ENCODE data around the gene RTCA.
"Not testable (repeated sequence)": the region's sequence is repeated elsewhere in the genome, so short reads cannot be mapped to it uniquely, and the experiment has no call there.

Gene RTCA

DNA sequence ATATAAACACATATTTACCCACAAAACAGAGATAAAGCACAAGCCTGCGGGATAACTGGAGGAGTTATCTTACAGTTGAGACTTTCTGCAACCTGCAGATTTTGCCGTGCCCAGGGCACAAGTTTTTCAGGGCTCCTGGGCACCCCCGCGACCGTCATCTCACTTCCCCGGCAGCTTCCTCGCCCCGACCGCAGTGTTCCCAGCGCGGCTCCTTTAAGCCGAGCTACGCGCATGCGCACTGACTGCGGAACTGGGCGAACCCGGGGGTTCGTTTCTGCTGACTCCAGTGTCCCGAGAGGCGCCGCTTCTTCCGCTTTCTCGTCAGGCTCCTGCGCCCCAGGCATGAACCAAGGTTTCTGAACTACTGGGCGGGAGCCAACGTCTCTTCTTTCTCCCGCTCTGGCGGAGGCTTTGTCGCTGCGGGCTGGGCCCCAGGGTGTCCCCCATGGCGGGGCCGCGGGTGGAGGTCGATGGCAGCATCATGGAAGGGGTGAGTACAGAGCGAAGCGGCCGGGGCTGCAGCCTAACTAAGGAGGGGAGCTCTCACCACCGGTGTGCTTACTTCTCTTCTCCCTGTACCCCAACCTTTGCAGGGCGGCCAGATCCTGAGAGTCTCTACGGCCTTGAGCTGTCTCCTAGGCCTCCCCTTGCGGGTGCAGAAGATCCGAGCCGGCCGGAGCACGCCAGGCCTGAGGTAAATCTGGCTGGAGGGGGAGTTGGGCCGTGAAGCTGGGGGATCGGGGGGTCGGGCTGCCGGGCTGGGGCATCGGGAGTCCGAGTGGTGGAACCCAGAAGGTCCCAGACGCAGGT, at the start of gene RTCA:
RTCA (plus strand) TSS at position 286 of the 810 bp plus-strand sequence; CDS start at position 446, 160 bp downstream.
- peak; percentile 91 to 93 for DNase-seq

DNA sequence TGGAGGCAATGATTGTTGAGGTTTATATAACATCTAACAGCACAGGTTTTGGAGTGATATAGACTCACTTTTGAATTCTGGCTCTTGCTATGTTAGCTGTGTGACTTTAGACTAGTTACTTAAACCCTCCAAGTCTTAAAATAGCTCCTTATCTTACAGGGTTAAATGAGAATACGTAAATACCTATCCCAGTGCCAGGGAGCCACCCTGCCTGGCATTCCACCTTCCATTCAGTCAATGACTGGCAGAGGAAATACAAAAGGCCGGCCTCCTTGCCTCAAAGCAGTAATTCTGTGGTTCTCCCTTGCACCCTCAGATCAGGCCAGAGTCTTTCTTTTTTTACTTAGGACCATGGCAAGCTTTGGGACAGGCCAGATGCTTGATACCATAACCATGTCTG, 48.2 kb upstream of the RTCA start:
- DNase-seq, result no peak

DNA sequence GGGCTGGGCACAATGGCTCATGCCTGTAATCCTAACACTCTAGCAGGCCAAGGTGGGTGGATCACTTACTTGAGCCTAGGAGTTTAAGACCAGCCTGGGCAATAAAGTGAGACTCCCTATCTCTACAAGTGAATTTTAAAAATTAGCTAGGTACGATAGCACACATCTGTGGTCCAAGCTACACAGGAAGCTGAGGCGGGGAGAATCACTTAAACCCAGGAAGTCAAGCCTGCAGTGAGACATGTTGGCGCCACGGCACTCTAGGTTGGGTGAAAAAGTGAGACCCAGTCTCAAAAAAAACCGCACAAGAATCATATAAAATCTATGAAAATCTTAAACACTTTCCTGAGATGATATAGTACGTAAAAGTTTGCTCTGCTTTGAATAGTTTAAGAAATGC, 46.6 kb upstream of the RTCA start:
- DNase-seq, result no peak

GRCh38 chr1:100219883-100220282, 46.1 kb upstream of the RTCA start:
- DNase-seq, result no peak

DNA sequence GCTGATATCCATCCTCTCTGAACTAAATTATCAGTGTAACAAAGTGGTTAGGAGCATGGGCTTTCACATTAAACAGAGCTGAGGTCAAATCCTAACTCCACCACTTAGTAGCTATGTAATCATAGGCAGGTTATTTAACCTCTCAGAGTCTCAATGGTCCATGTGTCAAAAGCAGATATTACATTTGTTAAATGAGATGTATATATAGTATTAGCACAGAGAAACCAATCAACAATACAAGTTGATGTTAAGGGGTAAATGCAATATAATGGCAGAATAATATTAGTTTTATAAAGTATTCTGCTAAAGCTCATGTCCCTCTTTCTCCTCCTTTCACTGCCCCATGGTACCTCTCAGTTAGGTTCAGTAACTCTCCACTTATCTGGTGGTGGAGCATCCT, 43.6 kb upstream of the RTCA start:
- no peak for DNase-seq

DNA sequence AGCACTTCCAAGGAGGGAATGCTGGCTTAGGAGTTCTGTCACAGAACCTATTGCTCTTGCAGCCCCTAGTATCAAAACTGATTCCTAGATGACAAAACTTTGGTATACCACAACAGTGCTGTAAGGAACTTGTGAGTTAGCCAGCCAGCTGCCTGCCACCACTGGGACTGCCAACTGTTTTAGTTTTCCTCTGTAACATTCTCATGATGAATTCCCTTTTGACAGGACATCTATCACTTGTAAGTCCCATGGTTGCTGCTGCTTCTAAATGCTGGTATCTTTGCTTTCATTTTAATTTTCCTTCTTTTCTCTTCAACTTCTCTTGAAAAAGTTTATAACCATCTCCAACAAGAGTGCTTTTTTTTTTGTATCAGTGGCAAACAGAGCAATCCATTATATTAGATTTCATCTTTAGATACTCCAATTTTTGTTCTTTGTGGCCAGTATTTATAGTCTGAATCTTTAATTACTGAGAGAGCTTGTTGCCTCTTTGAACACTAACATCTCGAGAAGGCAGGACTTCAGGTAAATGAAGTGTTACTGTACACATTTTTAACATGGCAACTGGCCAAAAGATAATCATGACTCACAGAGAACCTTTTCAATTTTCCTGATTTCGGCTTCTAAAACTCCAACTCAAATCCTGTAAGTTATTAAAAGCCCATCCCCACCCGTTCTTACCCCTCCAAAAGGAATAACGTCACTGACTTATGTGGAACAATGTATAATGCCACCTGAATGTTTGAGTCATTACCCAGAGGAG, 36.2 kb upstream of the RTCA start:
- DNase-seq, result no peak

GRCh38 chr1:100230765-100231164, 35.3 kb upstream of the RTCA start:
- no peak for DNase-seq

- DNase-seq, result no peak
These were observed 34.3 kb upstream of the RTCA start for GRCh38 chr1:100231721-100232120.

GRCh38 chr1:100232156-100232555, 33.9 kb upstream of the RTCA start:
- no peak for DNase-seq

DNA sequence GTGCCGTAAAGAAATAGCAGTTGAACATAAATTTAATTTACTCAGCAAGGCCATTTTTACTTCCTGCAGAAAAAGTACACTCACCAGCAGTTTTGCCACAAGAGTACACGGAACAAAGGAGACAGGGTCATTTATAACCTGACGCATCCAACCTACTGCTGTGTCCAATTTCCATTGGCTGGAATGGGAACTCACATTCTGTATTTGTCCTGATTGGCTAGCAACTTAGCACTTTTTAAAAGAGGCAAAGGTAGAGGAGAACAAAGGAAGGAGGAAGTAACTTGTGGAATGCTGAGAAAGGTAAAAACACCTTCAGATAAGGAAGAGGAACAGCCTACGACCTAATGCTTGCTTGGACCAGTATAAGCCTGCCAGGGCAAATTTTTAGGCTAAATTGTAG, 32.5 kb upstream of the RTCA start:
- not testable (repeated sequence) for DNase-seq

DNA sequence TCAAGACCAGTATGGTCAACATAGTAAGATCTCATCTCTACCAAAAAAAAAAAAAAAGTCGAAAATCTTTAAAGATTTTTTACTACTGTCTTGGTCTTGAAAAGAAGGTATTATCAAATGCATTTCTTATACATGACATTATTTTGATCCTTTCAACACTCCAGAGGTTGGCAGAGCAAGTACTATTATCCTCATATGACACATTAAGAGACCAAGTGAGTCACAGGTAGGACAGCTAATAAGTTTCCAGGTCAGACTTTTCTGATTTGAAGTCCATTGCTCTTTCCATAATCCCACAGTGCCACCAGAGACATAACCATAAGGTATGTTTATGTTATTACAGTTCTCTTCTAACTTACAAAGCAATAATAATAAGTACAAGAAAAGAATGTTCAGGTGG, 31.6 kb upstream of the RTCA start:
- DNase-seq, result no peak

- DNase-seq, result no peak
These were observed 28.9 kb upstream of the RTCA start for GRCh38 chr1:100237091-100237490.

- DNase-seq, result no peak
These were observed 26.1 kb upstream of the RTCA start for GRCh38 chr1:100239961-100240360.

- DNase-seq, result no peak
These were observed 25.4 kb upstream of the RTCA start for GRCh38 chr1:100240631-100241030.

GRCh38 chr1:100246738-100247137, 19.3 kb upstream of the RTCA start:
- DNase-seq, result no peak

DNA sequence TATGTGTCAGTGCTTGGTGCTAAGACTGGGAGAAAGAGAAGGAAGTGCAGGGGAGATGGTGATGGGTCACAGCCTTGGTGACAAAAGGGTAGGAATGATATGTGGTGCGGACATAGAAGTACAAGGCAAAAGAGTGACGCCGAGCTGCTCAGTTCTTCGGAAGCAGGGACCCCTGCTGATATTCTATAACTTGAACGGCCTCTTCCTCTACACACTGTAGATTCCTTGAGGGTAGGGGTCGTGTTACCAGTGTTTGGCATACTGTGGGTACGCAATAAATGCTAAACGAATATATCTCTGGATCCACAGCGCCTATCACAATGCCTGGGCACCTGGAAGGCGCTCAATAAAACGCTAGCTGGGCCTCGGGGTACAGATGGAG, 16.9 kb upstream of the RTCA start:
- no peak for DNase-seq

DNA sequence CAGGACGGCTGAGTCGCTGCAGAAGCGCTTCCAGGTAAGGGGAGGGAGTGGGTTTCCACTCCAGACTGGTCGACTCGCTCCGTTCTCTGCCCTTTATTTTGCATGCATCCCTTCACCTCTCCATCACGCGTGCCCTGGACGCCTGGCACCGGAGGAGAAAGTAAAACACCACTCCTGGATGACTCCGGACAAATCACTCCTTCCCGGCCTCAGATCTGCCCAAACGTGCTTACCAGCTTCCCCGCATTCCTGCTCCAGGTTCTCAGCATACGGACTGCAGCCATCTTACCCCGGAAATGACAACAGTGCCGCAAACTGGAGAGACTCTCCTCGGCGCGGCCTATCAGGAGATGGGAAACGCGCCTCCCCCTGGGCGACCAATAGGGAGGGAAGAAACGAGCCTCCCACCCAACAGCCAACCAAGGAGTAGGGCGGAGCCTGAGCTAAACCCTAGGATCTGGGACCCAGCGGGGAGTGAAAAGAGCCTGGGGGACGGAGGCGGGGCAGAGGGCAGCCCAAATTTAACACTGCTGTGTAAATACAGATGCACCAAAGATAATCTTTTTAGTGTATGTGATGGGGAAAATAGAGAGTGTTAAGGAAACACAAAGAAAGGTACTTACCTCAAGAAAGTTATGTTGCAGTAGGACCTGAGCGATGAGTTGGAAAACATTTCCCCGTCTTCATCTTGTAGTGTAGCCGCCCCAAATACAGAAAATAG, 16.3 kb upstream of the RTCA start, which contains the start of gene DBT:
DBT (minus strand) TSS at position 298 of the 721 bp plus-strand sequence; CDS start at position 284, 14 bp downstream.
- peak; percentile 86 to 89 for DNase-seq

DNA sequence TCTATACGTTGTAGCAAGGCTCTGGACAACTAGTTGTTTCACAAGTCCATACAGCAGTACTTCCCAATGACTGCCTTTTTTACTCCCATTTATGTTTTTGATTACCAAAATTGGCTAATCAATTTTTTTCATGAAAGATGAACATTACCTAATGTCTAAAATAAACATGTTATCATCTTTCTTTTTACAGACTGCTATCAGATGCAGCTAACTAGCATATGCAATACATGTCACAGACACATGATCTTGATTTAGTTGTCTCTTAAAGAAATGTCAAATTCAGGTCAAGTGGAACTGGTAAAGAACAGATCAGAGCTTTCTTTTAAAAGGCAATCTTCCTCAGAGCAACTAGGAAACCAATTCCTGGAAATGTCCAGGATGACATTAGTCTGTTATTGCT, 15.8 kb upstream of the RTCA start:
- DNase-seq, result no peak

DNA sequence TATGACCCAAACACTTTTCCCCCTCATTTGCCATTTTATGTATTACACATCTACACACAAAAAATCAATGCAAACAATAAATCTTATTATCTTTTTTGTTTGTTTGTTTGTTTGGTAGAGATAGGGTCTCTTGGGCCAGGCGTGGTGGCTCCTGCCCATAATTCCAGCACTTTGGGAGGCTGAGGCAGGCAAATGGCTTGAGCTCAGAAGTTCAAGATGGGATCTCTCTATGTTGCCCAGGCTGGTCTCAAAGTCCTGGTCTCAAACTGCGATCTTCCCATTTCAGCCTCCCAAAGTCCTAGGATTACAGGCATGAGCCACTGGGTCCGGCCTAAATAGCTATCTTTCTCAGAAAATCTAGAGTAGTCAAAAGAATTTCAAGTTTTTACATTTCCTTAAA, 15.2 kb upstream of the RTCA start:
- DNase-seq, result no peak

- no peak for DNase-seq
These were observed 13.1 kb upstream of the RTCA start for GRCh38 chr1:100252901-100253300.

- no peak for DNase-seq
These were observed 12.5 kb upstream of the RTCA start for GRCh38 chr1:100253552-100253951.

GRCh38 chr1:100256273-100256672, 9.7 kb upstream of the RTCA start:
- DNase-seq, result not testable (repeated sequence)

- not testable (repeated sequence) for DNase-seq
These were observed 7.6 kb upstream of the RTCA start for GRCh38 chr1:100258427-100258826.

DNA sequence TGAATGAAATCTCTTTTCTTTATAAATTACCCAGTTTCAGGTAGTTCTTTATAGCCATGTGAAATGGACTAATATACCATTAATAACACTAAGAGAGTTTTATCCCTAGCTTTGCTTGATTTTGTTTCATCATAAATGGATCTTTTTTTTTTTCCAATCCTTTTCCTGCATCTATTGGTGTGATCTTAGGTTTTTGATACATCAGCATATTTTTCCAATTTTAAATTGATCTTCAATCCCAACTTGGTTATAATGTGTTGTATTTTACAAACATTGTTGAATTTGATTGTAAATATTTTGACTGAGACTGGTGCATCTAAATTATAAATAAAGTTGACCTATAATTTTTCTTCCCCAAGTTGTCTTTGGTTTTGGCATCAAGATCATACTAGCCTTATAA, 4.3 kb upstream of the RTCA start:
- no peak for DNase-seq

All from activated CD4-positive, alpha-beta T cell treated with anti-CD3 and anti-CD28 coated beads, Interleukin-2, amount 50 U/mL, for 4 hours (primary cell).